ENCODE measurements around the gene CD209.

- no peak for TF ChIP-seq CTCF (IDR thresholded peaks at IDR 0.05; ENCODE audit: poor library complexity, severe bottlenecking)
- no peak for TF ChIP-seq POLR2AphosphoS5 (IDR thresholded peaks at IDR 0.05)
- no peak for TF ChIP-seq EP300 (conservative IDR thresholded peaks at IDR 0.05; ENCODE audit: poor library complexity, severe bottlenecking)
- TF ChIP-seq MXI1 (conservative IDR thresholded peaks at IDR 0.05; ENCODE audit: poor library complexity, severe bottlenecking) = no peak
- TF ChIP-seq, protein P1, sequence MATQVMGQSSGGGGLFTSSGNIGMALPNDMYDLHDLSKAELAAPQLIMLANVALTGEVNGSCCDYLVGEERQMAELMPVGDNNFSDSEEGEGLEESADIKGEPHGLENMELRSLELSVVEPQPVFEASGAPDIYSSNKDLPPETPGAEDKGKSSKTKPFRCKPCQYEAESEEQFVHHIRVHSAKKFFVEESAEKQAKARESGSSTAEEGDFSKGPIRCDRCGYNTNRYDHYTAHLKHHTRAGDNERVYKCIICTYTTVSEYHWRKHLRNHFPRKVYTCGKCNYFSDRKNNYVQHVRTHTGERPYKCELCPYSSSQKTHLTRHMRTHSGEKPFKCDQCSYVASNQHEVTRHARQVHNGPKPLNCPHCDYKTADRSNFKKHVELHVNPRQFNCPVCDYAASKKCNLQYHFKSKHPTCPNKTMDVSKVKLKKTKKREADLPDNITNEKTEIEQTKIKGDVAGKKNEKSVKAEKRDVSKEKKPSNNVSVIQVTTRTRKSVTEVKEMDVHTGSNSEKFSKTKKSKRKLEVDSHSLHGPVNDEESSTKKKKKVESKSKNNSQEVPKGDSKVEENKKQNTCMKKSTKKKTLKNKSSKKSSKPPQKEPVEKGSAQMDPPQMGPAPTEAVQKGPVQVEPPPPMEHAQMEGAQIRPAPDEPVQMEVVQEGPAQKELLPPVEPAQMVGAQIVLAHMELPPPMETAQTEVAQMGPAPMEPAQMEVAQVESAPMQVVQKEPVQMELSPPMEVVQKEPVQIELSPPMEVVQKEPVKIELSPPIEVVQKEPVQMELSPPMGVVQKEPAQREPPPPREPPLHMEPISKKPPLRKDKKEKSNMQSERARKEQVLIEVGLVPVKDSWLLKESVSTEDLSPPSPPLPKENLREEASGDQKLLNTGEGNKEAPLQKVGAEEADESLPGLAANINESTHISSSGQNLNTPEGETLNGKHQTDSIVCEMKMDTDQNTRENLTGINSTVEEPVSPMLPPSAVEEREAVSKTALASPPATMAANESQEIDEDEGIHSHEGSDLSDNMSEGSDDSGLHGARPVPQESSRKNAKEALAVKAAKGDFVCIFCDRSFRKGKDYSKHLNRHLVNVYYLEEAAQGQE (IDR thresholded peaks at IDR 0.05; ENCODE audit: borderline replicate concordance) = no peak
Measured at GRCh38 chr19:7788178-7788932, 41.0 kb upstream of the CD209 start.
